CD4-positive, alpha-beta T cell treated with Interferon gamma for 1 hour (primary cell): ENCODE data around the gene RMI2.
"Not testable (repeated sequence)": the region's sequence is repeated elsewhere in the genome, so short reads cannot be mapped to it uniquely, and the experiment has no call there.

Source experiments
- DNase-seq: peaks from one replicate; pipeline ENCODE4 v3.0.0-alpha.2; 2020

Gene RMI2

DNA sequence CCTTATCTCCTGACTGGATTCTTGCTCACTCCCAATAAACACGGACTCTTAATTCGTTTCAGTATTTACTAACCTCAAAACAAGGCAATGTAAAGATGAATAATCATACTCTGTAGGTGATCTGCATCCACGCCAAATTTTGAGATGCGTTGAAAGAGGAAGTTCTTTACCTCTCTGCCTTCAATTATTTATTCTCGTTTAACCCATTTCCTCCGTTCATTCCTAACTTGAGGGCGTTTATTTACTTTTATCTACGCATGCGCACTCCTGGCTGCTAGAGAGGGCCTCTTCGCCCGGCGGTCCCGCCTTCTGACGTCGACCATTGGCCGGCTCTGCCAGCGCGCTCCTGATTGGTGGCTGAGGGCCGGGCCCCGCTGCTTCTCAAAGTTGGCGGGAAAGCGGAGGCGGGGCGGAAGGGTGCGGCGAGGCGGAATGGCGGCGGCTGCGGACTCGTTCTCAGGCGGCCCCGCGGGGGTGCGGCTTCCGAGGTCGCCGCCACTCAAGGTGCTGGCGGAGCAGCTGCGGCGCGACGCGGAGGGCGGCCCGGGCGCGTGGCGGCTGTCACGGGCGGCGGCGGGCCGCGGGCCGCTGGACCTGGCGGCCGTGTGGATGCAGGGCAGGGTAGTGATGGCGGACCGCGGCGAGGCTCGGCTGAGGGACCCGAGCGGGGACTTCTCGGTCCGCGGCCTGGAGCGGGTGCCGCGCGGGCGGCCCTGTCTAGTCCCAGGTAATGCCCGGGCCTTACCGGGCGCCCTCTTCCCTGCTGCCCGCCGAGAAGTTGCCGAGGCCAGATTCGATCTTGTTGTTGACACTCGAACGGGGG is at the start of gene RMI2:
RMI2 (plus strand) TSS at position 420 of the 823 bp plus-strand sequence; CDS start at position 433, 13 bp downstream.
- peak; percentile 96 for DNase-seq

DNA sequence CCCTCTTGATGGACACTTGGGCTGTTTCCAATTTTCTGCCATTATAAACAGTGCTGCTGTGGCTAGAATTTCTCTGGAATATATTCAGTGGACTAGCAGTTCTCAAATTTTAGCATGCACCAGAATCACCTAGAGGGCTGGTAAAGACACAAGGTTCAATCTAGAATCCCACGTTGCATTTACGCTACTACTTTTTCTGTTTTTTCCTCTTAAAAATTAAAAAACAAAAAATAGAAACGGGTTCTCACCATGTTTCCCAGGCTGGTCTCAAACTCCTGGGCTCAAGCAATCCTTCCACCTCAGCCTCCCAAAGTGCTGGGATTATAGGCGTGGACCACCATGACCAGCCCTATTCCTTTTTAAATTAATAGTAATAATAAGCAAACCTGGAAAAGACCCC is 49.6 kb upstream of the RMI2 start:
- DNase-seq: no peak

DNA sequence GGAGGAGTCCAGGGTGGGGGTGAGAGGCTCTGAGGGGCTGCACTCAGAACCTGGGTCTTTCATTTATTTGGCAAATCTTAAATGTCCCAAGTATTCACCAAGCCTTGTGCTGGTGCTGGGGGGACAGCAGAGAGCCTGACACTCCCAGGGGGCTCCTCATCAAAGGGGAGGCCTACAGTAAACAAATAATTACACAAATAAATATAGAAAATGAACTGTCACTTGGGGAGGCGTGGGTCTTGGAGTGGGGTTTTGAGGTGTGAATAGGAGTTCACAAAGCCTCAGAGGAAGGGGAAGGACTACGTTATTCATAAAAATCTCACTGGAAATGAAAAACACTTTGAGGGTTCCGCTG is 48.9 kb upstream of the RMI2 start:
- DNase-seq: no peak

- DNase-seq: peak; percentile 25
Observed at GRCh38 chr16:11296706-11297491, 48.4 kb upstream of the RMI2 start.

DNA sequence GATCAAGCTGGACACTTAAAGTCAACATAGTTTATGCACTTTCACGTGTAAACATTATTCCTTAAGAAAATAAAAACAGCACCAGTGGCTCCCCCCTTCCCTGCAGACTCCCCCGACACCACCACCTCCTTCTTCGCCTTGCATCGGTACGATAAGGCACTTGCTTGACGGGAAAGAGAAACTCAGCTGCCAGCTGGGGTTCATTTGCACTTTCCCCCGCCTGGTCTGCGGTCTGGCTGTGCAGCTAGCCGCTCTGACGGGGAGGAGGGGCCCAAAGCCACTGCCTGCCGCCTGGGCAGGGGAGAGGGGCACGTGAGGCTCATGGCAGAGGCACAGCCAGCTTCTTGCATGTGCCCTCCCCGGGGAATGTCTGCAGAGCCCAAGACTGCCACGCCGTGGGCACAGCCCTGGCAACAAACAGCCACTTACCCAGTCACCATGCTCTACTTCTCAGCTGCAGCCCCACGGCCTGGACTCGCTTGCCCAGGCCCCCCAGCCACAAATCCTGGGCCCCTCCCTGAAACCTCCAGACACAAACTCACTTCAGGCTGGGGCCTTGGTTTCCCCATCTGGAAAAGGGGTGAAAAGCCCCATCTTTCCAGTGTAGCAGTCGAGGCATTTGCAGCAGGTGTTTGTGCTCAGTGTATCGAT is 47.6 kb upstream of the RMI2 start:
- peak; percentile 91 for DNase-seq

- DNase-seq: no peak
Observed at GRCh38 chr16:11298143-11298900, 46.9 kb upstream of the RMI2 start.

DNA sequence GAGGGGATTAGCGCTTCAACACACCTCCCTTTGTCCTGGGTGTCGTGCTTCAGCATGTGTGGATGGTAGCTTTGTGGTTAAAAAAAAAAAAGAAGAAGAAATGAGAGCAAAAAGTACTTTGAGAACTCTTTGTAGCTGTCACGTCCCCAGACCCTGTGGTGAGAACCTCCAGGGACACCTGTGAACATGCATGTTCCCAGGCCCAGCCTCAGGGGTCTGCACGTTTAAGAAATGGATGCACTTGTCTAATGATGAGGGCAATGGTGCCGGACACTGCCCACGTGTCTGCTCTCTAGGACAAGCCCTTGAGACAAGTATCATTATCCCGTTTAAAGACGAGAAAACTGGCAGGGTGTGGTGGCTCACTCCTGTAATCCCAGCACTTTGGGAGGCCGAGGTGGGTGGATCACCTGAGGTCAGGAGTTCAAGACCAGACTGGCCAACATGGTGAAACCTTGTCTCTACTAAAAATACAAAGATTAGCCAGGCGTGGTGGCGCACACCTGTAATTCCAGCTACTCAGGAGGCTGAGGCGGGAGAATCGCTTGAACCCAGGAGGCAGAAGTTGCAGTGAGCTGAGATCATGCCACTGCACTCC is 46.2 kb upstream of the RMI2 start:
- DNase-seq: not testable (repeated sequence)

GRCh38 chr16:11299865-11300559 is 45.2 kb upstream of the RMI2 start:
- DNase-seq: no peak

DNA sequence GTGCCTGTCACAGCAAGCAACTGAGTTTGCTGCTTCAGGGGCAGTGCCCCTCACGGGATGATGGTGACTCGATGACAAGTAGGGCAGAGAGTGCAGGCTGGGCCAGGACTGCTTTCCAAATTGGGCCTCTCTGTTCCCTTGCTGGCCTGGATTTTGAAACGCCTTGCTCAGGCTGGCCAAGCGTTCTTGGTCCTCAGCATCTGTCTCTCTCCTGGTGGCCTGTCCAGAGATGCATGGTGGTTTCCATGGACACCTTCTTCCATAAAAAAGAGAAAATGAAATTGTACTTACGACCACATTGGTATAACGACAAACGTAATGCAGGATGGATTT is 44.7 kb upstream of the RMI2 start:
- no peak for DNase-seq

- no peak for DNase-seq
Observed at GRCh38 chr16:11301645-11302501, 43.4 kb upstream of the RMI2 start.

- DNase-seq: no peak
Observed at GRCh38 chr16:11302977-11303376, 42.3 kb upstream of the RMI2 start.

- no peak for DNase-seq
Observed at GRCh38 chr16:11303405-11304138, 41.7 kb upstream of the RMI2 start.

GRCh38 chr16:11306381-11306780 is 38.9 kb upstream of the RMI2 start:
- no peak for DNase-seq

- peak; percentile 36 for DNase-seq
Observed at GRCh38 chr16:11306997-11307638, 38.1 kb upstream of the RMI2 start.

DNA sequence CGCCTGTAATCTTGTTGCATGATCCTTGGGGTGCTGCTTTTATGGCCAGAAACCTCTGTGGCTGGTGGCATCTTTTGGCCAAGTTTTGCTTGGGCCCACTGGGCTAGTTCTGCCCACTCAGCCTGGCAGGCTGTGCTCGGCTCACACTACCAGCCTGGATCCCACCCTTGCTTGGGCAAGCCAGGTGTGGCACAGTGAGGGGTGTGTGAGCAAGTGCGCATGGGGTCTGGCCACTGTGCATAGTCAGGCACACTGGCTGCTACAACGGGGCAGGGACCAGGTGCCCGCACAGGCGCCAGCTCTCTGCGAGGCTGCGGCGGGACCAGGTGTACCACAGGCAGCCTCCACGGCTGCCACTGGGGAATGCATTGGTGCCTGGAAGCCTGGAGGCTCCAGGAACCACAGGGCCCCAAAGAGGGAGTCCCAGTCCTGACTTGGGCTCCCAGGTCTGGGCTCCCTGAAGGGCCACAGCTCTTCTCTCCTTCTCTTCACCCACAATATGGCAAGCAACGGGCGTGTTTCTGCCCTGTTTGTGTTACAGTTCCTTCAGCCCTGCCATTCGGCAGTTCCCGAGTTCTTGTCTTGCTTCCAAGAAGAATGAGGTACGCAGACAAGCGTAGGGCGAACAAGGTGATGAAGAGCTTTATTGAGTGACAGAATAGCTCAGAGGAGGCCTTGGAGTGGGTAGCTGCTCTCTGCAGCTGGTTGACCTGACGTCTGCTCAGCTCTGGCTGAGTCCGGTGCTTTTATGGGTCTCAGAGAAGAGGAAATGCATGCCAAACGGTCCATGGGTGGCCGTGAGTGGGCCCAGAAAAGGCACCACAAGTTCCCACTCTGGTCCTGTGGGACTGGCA is 37.4 kb upstream of the RMI2 start:
- no peak for DNase-seq

DNA sequence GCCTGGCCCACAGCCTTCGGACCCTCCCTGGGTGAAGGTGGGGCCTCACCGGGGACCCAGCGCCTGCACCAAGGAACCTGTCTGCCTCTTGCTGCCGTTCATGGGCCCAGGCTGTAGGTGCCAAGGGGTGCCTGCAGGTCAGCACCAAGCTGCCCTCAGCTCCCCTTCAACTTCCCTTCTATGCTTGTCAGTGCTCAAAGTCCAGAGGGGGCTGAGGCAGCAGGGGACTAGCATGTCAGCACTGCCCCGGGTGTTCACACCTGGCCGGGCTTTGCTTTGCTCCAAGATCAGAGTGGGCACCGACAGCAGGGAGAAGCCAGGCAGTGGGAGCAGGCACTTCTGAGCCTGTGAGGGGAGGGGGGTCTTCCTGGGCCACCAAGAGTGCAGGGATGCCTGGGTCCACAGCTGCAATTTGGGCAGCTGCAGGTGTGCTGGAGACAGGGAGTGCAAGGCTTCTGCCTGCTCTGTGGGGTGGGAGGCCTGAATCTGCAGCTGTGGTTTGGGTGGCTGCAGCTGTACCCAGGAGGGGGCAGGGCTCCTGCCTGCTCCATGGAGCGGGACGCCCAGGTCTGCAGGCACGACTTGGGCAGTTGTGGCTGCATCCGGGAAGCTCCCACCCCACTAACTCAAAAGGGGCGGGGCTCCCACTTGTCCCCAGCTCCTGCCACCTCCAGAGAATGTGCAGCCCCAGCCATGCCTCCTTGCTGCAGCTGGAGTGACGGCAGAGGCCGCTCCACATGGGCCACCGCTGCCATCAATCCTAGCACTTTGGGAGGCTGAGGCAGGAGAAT is 36.6 kb upstream of the RMI2 start:
- DNase-seq: peak; percentile 63

- DNase-seq: peak; percentile 73
Observed at GRCh38 chr16:11309895-11310633, 35.2 kb upstream of the RMI2 start.
